GM21528 (cell line): ENCODE measurements around the gene KLC1.
"Not testable (repeated sequence)": the region's sequence is repeated elsewhere in the genome, so short reads cannot be mapped to it uniquely, and the experiment has no call there.

ENCODE experiments used
- ATAC-seq: cut with Tn5 transposase; IDR thresholded peaks from one replicate; pipeline ENCODE4 v1.9.1; 2021; ENCODE audit warnings: mild to moderate bottlenecking, moderate library complexity; ENCODE audit not compliant: unreplicated experiment, low FRiP score

KLC1 gene

GRCh38 chr14:103624860-103625259, 4.2 kb upstream of the KLC1 start:
- no peak for ATAC-seq

DNA sequence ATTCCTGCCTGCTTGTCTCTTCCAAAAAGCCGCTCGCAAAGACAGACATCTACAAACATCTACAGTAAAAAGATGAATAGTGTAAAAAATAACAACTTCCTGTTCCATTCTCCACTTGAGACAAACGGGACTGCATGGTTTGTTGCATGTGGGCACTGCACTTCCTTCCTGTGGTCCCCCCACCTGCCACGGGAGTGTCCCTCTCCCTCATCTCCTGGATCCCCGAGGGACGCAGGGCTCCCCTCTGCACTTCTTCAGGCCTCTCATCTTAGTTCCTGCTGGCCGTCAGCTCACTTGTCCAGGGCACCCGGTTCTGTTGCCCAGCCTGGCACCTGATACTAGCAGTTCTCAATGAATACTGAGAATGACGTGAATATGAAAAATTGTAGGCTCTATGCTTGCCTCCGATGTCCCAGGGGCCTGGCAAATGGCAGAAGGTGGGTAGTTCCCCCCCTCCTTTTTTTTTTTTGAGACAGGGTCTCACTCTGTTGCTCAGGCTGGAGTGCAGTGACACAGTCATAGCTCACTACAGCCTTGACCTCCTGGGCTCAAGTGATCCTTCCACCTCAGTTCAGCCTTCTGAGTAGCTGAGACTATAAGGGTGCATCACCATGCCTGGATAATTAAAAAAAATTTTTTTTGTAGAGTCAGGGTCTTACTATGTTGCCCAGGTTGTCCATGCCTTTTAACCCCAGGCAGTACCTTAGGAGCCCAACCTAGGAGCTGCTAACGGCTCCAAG, 3.5 kb upstream of the KLC1 start:
- no peak for ATAC-seq

- ATAC-seq = no peak
Observed at GRCh38 chr14:103626146-103626850, 2.7 kb upstream of the KLC1 start.

DNA sequence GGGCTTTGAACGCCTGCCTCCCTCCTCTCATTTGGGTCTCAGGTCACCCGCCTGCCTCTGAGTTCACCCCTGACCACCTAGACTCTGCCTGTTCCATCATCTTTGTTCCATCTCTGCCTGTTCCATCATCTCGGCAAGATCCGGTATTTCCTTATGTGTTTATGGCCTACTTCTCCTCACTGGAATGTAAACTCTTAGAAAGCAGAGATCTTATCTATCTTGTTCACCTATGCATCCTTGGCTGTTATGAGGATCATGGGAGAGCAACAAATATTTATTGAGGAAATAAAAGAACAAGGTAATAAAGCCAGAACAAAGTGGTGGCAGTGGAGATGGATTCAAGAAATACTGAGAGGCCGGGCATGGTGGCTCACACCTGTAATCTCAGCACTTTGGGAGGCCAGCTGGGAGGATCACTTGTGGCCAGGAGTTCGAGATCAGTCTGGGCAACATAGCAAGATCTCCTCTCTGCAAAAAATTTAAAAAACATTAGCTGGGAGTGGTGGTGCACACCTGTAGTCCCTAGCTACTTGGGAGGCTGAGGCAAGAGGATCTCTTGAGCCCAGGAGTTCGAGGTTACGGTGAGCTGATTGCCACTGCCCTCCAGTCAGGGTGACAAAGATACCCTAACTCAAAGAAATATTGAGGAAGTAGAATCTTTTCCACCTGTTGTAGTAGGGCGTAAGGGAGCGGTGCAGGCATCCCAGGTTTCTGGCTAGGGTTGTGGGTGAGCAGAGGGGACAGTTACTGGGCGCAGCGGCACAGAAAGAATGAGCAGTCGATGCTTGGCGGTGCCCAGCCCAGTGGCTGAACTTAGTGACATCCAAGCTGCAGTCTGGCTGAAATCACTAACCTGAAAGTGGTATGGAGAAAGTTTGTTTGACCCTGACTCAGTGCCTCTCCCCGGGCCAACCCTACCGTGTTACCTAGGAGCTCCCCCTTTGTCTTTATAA, 1.7 kb upstream of the KLC1 start:
- no peak for ATAC-seq

- no peak for ATAC-seq
Observed at GRCh38 chr14:103628221-103628683, 759 bp upstream of the KLC1 start.

DNA sequence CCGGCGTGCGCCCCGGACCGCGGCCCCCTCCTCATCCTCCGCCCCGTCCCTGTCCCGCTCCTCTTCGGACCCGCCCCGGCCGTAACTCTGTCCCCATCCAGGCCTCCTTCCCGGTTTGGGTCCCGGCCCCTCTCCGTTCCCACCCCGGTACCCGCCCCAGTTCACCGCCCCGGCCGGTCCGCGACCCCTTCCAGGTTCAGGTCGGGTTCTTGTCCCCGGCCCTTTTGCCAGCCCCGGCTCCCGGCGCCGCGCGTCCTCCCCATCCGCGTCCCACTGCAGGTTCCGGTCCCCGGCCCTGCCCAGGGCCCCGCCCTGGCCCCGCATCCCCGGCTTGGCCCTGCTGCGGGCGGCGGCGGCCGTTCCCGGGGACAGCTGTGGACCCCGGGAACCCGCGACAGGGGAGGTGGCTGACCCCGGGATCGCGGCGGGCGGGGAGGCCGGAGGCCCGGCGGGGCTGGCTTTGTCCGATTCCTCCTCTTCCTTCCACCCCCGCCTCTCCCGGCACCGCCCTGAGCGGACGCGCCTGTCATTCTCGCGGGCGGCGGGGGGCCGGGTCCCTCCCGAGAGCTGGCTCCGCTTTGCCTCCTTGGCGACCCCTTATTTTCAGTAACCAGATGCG, 601 bp downstream of the KLC1 start:
- peak; percentile 15 for ATAC-seq

DNA sequence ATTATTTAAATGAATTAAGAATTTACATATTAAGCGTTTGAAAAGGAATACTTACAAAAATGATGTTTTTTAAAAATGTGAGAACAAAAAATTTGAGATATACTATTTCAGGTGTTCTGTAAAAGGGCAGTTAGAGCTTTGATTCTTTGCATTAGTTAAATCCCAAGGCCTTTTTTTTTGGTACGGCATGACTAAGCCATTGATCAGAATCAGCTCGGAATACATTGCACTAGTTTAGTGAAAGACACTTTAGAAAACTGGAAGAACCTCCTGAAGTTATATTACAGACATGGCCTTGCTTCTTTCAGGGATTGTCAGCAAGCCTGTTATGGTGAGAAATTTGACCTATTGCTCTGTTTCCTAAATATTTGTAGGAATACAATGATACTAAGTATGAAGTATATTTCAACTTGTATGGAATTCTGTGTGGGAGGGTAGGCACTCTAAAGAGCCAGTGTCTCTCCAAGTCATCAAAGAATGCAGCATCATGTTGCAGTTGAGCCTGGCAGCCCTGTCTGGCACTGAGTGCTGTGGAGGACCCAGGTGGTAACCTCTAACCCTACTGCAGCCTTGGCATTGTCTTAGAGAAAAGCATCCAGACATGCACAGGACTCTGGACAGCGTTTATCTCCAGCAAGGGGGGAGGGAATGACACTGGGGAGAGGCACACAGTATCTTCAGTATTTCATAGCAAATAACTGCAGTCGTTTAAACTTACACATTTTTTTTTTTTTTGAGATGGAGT, 1.5 kb downstream of the KLC1 start:
- no peak for ATAC-seq

DNA sequence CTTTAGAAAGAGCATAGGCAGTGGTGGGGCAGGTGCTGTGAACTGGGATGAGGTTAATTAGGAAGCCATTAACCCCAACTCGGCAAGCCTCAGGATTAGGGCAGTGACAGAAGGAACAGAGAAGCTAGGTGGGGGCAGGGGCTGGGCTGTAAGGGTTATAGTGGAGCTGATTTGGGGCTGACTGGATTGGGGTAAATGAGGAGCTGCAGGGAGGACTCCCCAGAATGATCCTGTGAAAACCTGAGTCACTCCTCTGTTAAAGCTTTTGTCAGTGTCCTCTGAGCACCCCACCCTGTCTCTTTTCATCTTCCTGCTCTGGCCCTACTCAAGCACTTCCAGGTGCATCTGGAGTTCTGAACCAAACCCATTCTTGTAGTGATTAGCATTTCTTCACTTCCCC, 4.4 kb downstream of the KLC1 start:
- no peak for ATAC-seq

GRCh38 chr14:103634156-103634555, 5.1 kb downstream of the KLC1 start:
- no peak for ATAC-seq

- no peak for ATAC-seq
Observed at GRCh38 chr14:103638594-103638993, 9.6 kb downstream of the KLC1 start.

DNA sequence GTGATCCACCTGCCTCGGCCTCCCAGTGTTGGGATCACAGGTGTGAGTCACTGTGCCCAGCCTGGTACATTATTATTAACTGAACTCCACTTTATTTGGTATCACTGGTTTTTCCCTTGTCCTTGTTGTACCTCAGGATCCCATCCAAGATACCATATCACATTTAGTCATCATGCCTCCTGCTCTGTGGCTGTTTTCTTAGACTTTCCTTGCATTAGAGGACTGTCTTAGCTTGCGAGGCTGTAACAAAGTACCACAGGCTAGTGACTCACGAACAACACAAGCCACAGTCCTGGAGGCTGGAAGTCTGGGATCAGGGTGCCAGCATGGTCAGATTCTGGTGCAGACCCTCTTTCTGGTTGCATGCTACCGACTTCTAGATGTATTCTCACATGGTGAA, 12.2 kb downstream of the KLC1 start:
- ATAC-seq = no peak

- no peak for ATAC-seq
Observed at GRCh38 chr14:103646189-103646588, 17.2 kb downstream of the KLC1 start.

- no peak for ATAC-seq
Observed at GRCh38 chr14:103649001-103649400, 20.0 kb downstream of the KLC1 start.

DNA sequence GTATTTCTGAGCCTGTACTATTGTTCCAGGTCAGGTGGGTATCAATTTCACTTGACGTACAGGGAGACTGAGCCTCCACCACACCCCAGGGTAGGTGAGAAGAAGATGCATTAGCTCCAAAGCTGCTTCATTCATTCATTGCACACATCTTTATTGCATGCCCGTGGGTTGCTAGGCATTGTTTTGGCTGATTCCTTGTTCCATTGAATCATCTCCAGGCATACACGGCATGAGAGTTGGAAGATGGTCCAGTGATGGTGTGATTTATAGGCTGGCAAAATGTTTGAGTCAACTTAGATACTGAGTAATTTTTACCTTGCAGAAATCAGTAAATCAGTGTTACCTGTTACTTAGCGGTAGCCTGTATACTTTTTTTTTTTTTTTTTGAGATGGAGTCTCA, 21.2 kb downstream of the KLC1 start:
- no peak for ATAC-seq

- no peak for ATAC-seq
Observed at GRCh38 chr14:103651585-103651984, 22.6 kb downstream of the KLC1 start.

- no peak for ATAC-seq
Observed at GRCh38 chr14:103652806-103653205, 23.8 kb downstream of the KLC1 start.

- not testable (repeated sequence) for ATAC-seq
Observed at GRCh38 chr14:103653336-103653735, 24.3 kb downstream of the KLC1 start.

- ATAC-seq = no peak
Observed at GRCh38 chr14:103653805-103654204, 24.8 kb downstream of the KLC1 start.

DNA sequence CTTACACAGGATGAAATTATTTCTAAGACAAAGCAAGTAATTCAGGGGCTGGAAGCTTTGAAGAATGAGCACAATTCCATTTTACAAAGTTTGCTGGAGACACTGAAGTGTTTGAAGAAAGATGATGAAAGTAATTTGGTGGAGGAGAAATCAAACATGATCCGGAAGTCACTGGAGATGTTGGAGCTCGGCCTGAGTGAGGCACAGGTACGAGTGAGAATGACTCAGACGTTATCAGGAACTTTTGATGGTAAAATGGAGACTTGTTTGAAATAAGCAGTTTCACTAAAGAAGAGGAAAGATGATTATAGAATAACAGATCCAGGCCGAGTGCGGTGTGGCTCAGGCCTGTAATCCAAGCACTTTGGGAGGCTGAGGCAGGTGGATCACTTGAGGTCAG, 25.6 kb downstream of the KLC1 start:
- ATAC-seq = no peak
